ENCODE measurements around the gene CATSPERD. TPM values are rescaled to one million over a fixed set of nuclear protein-coding genes. Genes with fewer than 3 reads are reported as not detected.
A peak's percentile ranks its signal among the peaks of the same experiment; 100 is the strongest.

CATSPERD gene
- total RNA-seq, 2 experiments from 2014 or later, result not detected

GRCh38 chr19:5809469-5809868 lies 89.0 kb downstream of the CATSPERD start:
- CTCF ChIA-PET, result no interaction called here
- TF ChIP-seq CTCF (IDR thresholded peaks at IDR 0.05), result no peak
- Histone ChIP-seq H3K27me3 (ENCODE audit: control insufficient read depth in 1 of 2, insufficient read depth in 2 of 2, low read length in 2 of 2) (no peaks in the 10 kb centered on the region), H3K4me3 (ENCODE audit: low read length) (no peak overlapping the region), H3K27ac (ENCODE audit: low read depth in 1 of 2, low read length in 2 of 2) (no peak overlapping the region), H3K4me1 (ENCODE audit: insufficient read depth, low read length) (peaks cover 10% of the 10 kb centered on the region), H3K9me3 (ENCODE audit: control insufficient read depth in 1 of 2, insufficient read depth in 1 of 2, low read length in 2 of 2) (peaks cover 0 to 10% of the 10 kb centered on the region in 2 experiments), H3K36me3 (ENCODE audit: insufficient read depth, low read length) (no peaks in the 10 kb centered on the region)
- POLR2A ChIA-PET, result no interaction called here
- Mint-ChIP-seq H3K4me1 (ENCODE audit: low read depth) (peaks cover 1% of the 10 kb centered on the region), H3K9me3 (no peaks in the 10 kb centered on the region), H3K4me3 (no peak overlapping the region), H3K27ac (no peak overlapping the region), H3K36me3 (ENCODE audit: low read depth) (no peaks in the 10 kb centered on the region), H3K27me3 (no peaks in the 10 kb centered on the region)
- DNase-seq (peak in 1 of 14 experiments; percentile 16), ATAC-seq (ENCODE audit: poor library complexity) (no peak)
- intact Hi-C loops (cut with DNase I, micrococcal nuclease), result loop anchor here in 1 of 2 experiments (5.0 kb wide), 1 partner anchor 168 kb away; the partner anchor contains the start of gene RANBP3

- no peaks in the 10 kb centered on the region for H3K36me3 ChIP-seq (ENCODE audit: insufficient read depth, low read length)
- Mint-ChIP-seq H3K27me3 (no peaks in the 10 kb centered on the region), H3K27ac (no peak overlapping the region), H3K9me3 (no peaks in the 10 kb centered on the region), H3K4me1 (ENCODE audit: low read depth) (no peaks in the 10 kb centered on the region), H3K36me3 (ENCODE audit: low read depth) (no peaks in the 10 kb centered on the region), H3K4me3 (no peak overlapping the region)
- intact Hi-C loops (cut with DNase I, micrococcal nuclease), result no loop called here
- ATAC-seq (ENCODE audit: poor library complexity) (no peak), DNase-seq (no peak)
- no peaks in the 10 kb centered on the region for H3K27me3 ChIP-seq (ENCODE audit: control insufficient read depth in 1 of 2, insufficient read depth in 2 of 2, low read length in 2 of 2)
- peaks cover 0 to 4% of the 10 kb centered on the region in 2 experiments for H3K9me3 ChIP-seq (ENCODE audit: control insufficient read depth in 1 of 2, insufficient read depth in 1 of 2, low read length in 2 of 2)
- no peaks in the 10 kb centered on the region for H3K4me1 ChIP-seq (ENCODE audit: insufficient read depth, low read length)
- no peak for TF ChIP-seq CTCF (IDR thresholded peaks at IDR 0.05)
- ChIA-PET POLR2A (interaction anchor here (1.5 kb wide), 1 partner anchor 17 kb away, joined by 5 read pairs; no protein-coding TSS in a partner anchor), CTCF (no interaction called here)
- H3K27ac ChIP-seq (ENCODE audit: low read depth in 1 of 2, low read length in 2 of 2), result no peak overlapping the region
- H3K4me3 ChIP-seq (ENCODE audit: low read length), result no peak overlapping the region
These were observed 90.7 kb downstream of the CATSPERD start for GRCh38 chr19:5811117-5811516.

- intact Hi-C loops (cut with DNase I, micrococcal nuclease), result no loop called here
- DNase-seq (peak in 1 of 14 experiments; percentile 1), ATAC-seq (ENCODE audit: poor library complexity) (no peak)
- Histone ChIP-seq H3K4me3 (ENCODE audit: low read length) (no peak overlapping the region), H3K27me3 (ENCODE audit: control insufficient read depth in 1 of 2, insufficient read depth in 2 of 2, low read length in 2 of 2) (no peaks in the 10 kb centered on the region), H3K4me1 (ENCODE audit: insufficient read depth, low read length) (no peaks in the 10 kb centered on the region), H3K9me3 (ENCODE audit: control insufficient read depth in 1 of 2, insufficient read depth in 1 of 2, low read length in 2 of 2) (no peaks in the 10 kb centered on the region), H3K36me3 (ENCODE audit: insufficient read depth, low read length) (no peaks in the 10 kb centered on the region), H3K27ac (ENCODE audit: low read depth in 1 of 2, low read length in 2 of 2) (no peak overlapping the region)
- H3K27me3 Mint-ChIP-seq, result no peaks in the 10 kb centered on the region
- H3K27ac Mint-ChIP-seq, result no peak overlapping the region
- ChIA-PET CTCF (no interaction called here), POLR2A (interaction anchor here (0.6 kb wide), 1 partner anchor 31 kb away, joined by 3 read pairs; no protein-coding TSS in a partner anchor)
- no peak for TF ChIP-seq CTCF (IDR thresholded peaks at IDR 0.05)
- H3K4me1 Mint-ChIP-seq (ENCODE audit: low read depth), result no peaks in the 10 kb centered on the region
- no peaks in the 10 kb centered on the region for H3K9me3 Mint-ChIP-seq
- no peaks in the 10 kb centered on the region for H3K36me3 Mint-ChIP-seq (ENCODE audit: low read depth)
- H3K4me3 Mint-ChIP-seq, result no peak overlapping the region
These were observed 93.8 kb downstream of the CATSPERD start for GRCh38 chr19:5814123-5814851.

Measured in CD4-positive, alpha-beta T cell (primary cell).